GM18511 (cell line): ENCODE results near the gene ANKRD39.
"Not testable (repeated sequence)": the region's sequence is repeated elsewhere in the genome, so short reads cannot be mapped to it uniquely, and the experiment has no call there.

Source experiments
- ATAC-seq: cut with Tn5 transposase; IDR thresholded peaks from one replicate; pipeline ENCODE4 v1.9.1; 2021; ENCODE audit warnings: mild to moderate bottlenecking, moderate library complexity; ENCODE audit not compliant: unreplicated experiment

The ANKRD39 gene

DNA sequence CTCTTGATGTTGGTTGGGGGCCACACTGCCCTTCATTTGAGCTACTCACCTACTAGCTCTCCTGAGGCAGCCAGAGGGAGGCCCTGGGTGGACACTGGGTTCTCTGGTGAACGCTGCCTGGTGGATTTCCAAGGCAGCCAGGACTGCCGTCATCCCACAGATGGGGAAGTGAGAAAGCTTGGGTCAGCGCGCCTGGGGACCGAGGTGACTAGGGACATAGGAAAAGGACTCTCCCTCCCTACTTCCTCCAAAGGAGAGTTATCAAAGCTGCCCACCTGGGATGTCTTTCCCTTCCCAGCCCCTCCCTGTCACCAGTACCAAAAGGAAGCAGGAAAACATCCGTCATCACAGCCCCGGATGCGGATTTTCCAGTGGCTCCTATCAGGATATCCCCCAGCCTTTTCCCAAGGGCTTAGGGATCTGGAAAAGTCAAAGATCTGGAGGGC lies 15.9 kb upstream of the ANKRD39 start:
- ATAC-seq = no peak

GRCh38 chr2:96872591-96873349 lies 15.0 kb upstream of the ANKRD39 start:
- no peak for ATAC-seq

GRCh38 chr2:96870626-96871255 lies 12.9 kb upstream of the ANKRD39 start:
- ATAC-seq = no peak

DNA sequence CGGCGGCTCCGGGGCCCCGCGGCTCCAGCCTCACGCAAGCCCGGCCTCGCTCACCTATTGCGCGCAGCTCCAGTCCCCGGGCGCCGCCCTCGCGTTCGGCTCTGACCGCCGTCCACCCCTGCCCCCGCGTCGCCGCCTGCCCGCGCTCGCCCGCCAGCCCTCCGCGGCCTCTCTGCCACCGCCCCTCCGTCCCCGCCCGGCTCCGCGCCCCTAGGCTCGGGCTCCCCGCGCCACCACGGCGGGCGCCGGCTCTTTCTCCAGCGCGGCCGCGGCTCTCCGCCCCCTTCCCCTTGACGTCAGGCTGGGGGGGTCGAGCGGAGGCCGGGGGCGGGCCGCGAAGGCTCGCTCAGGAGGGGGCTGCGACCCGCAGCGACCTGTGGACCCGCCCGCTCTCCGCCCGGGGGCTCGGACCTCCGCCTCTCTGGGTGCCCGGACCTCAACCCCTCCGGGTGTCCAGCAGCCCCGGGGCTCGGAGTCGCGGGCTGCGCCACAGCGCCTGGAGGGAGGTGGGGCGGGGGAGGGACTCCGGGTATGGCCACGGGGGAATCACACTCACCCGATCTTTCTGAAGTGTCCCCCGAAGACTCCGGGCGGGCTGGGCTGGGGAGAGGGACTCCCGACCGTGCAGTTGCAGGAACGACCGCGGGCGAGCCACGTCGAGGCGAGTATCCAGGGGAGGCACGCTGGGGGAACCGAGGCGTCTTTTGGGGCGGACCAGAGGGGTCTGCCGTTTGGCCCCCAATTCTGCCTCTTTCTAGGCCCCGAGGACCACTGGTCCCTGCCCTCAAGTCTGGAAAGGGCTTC lies 12.2 kb upstream of the ANKRD39 start, which contains the start of gene SEMA4C:
TSS of gene SEMA4C (minus strand) at position 259 of the 804 bp plus-strand sequence. CDS start 2,194 bp downstream, outside the sequence.
- ATAC-seq = no peak

DNA sequence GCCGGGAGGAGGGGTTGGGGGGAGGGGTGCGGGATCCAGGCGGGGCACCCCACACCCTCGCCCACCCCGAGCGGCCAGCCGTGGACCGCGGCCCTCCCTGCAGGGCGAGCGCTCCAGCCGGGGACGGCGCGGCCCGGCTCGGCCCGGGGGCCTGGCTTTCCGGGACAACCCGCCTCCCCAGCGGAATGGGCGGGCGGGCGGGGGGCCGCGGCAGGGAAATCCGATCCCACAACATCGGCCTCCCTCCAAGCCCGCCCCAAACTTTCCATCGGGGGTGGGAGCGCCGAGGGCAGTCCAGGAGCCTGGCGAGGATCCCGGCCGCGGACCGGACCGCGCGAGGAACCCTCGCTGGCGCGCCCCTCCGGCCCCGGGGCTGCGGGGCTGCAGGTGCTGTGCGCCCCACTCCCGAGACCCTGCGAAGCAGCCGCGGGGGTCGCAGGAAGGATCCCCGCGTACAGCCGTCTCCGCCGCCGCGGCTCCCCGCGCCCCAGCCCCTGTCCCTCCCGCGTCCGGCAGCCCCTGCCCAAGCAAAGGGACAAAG lies 11.5 kb upstream of the ANKRD39 start:
- peak; percentile 24 for ATAC-seq

DNA sequence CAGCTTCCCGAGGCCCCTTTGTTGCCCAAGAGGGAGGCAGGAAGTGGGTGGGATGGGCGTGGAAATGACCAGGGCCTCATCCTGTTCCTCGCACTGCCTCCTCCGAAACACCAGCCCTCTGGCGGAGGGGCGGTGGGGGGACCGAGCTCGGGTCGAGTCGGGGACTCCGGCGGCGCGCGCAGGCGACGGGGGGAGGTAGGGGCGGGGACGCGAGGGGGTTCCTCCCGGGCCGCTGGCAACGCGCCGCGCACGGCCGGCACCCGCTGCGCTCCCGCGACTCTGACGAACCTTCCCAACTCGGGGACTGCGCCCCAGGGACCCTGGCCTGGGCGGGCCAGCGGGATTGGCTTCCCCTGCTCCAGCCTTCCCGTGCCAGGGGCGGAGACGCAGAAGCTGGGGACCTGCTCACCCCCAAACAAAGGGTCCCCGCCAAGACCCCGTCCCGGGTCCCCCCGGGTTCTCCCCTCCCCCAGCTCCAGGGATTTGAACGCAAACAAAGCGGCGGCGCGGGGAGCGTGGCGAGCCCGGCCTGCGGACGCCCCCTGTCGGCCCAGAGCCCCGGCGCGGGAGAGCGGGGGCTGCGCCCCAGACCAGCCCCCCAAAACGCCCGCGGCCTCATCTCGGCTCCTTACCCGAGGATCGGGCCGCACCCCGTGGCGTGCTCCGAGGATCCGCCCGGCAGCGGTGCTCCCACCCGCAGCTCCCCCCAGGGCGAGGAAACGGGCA lies 10.9 kb upstream of the ANKRD39 start:
- peak; percentile 52 for ATAC-seq

DNA sequence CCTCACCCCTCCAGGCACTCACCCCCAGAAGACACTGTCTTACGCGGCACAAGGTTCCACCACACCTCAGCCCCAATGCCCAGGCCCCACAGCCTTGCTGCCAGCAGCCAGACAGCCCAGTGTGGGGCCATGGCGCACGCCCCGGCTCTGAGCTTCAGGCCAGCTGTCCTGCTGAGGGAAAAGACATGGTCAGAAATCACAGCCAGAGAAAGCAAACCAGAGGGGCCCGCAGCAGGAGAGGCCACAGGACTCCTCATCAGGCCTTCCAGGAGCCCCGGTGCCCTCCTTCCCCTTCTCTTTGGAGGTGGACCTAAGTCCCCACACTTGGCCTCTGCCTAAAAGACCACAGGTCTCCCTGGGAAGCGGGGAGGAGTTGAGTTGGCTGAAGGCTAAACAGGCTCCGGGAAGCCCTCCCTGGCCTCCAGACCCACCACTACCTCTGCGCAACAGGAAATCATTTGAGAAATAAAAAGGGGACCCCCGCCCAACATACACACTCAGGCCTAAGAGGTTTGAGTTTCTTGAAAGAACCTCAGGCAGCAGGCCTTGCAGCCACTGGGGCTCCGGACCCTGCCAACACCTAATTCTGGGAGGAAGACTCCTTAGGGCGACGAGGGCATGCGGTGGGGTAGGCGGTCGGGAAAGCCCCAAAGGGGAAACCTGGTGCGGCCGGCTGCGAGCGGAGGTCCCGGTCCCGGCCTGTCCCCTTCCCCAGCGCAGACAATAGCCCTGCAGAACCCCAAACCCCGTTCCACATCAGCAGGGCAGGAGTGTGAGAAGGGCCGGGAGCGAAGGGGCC lies 10.1 kb upstream of the ANKRD39 start:
- peak; percentile 19 for ATAC-seq

GRCh38 chr2:96866986-96867755 lies 9.4 kb upstream of the ANKRD39 start:
- no peak for ATAC-seq

GRCh38 chr2:96866586-96866985 lies 8.8 kb upstream of the ANKRD39 start:
- ATAC-seq = no peak

GRCh38 chr2:96866149-96866548 lies 8.3 kb upstream of the ANKRD39 start:
- ATAC-seq = no peak

- no peak for ATAC-seq
Measured at GRCh38 chr2:96865654-96866053, 7.8 kb upstream of the ANKRD39 start.

- ATAC-seq = no peak
Measured at GRCh38 chr2:96864343-96865091, 6.7 kb upstream of the ANKRD39 start.

DNA sequence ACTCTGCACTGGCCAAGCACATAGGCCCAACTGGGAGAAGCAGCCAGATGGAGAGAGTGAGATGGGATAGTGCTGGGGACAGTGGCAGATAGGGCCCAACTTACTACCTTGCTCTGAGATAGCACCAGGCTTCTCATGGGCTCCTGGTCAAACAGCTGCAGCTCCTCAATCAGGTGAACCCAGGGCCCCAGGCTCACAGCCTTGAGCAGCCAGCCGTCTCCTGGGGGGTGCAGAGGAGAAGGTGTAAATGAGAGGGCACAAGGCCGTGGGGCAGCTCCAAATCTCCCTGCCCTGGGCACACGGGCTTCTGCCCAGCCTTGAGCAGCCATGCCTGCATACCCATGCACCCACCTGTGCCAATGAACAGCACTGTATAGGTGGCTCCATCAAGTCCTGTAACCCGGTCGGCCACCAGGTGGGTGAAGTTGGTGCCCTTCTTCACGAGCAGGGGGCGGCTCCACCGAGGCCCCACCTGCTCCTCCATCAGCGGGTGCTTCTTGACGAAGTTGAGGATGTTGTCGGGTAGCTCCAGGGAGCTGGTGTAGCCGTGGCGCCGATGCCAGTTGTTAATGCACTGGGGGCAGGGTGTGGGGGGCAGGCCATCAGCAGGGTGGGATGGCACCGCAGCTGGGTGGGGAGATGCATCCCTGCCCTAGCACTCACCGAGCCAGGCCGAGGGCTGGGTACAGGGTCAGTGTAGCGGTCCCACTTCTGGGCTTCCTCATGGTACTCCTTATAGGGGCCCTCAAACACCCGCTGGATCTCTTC lies 5.9 kb upstream of the ANKRD39 start:
- ATAC-seq = no peak

DNA sequence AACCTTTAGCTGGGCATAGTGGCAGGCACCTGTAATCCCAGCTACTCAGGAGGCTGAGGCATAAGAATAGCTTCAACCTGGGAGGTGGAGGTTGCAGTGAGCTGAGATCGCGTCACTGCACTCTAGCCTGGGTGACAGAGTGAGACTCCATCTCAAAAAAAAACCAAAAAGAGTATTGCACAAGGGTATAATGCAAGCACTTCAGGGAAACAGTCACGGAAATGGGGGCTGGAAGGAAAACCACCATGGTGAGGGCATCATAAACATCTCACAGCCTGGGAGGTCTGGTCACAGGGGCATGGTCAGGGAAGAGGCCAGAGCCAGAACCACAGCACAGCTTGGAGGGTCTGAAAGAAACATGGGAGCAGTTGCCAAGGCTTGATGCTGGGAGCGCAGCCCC lies 5.2 kb upstream of the ANKRD39 start:
- ATAC-seq = not testable (repeated sequence)

DNA sequence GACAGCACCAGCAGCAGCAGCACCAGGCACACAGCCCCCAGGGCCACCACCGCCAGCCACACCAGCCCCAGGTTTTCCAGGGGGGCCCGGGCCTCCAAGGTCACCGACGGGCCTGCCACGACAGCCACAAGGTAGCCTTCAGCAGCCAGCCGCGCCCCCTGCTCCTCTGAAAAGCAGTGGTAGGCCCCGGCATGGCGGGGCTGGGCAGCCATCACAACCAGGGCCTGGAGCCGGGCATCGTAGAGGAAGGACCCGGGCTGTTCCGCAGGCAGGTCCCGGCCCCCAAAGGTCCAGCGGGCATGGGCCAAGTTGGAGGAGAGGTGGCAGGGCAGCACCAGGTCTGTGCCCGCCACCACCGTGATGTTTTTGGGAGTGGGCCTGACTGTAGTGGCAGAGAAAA lies 3.3 kb upstream of the ANKRD39 start:
- ATAC-seq = no peak

- no peak for ATAC-seq
Measured at GRCh38 chr2:96860065-96861029, 2.5 kb upstream of the ANKRD39 start.
